ENCODE results near the gene RNF167.
A peak's percentile ranks its signal among the peaks of the same experiment; 100 is the strongest.

RNF167 gene

GRCh38 chr17:4973256-4974114 lies 33.4 kb downstream of the RNF167 start:
- no peak for DNase-seq

GRCh38 chr17:4974115-4974670 lies 34.1 kb downstream of the RNF167 start:
- DNase-seq = no peak

GRCh38 chr17:4978726-4979125 lies 38.7 kb downstream of the RNF167 start:
- peak in 1 of 56 donors; percentile 16 for DNase-seq

GRCh38 chr17:4980644-4981216 lies 40.7 kb downstream of the RNF167 start:
- DNase-seq = peak in 3 of 56 donors; percentile 3 to 24 (median 24)

GRCh38 chr17:4982305-4982704 lies 42.2 kb downstream of the RNF167 start:
- no peak for DNase-seq

GRCh38 chr17:4986403-4986802 lies 46.3 kb downstream of the RNF167 start:
- DNase-seq = no peak

GRCh38 chr17:4986951-4987766 lies 47.1 kb downstream of the RNF167 start, which contains the start of gene CAMTA2:
Gene CAMTA2 (minus strand): TSS chr17:4987675. CDS start chr17:4986222, 1,453 bp downstream.
- peak in 55 of 56 donors; percentile 23 to 92 (median 76) for DNase-seq

- peak in 4 of 56 donors; percentile 21 to 67 (median 39) for DNase-seq
Observed at GRCh38 chr17:4987767-4988567, 47.9 kb downstream of the RNF167 start.

GRCh38 chr17:4994081-4994595 lies 54.1 kb downstream of the RNF167 start:
- DNase-seq = no peak
